ENCODE results near the gene CNN2. TPM values are rescaled to one million over a fixed set of nuclear protein-coding genes. Genes with fewer than 3 reads are reported as not detected.

Gene CNN2
- total and polyA plus RNA-seq, 2 of the 4 experiments (the other 2 are of a cell fraction) = 272 to 395 TPM

DNA sequence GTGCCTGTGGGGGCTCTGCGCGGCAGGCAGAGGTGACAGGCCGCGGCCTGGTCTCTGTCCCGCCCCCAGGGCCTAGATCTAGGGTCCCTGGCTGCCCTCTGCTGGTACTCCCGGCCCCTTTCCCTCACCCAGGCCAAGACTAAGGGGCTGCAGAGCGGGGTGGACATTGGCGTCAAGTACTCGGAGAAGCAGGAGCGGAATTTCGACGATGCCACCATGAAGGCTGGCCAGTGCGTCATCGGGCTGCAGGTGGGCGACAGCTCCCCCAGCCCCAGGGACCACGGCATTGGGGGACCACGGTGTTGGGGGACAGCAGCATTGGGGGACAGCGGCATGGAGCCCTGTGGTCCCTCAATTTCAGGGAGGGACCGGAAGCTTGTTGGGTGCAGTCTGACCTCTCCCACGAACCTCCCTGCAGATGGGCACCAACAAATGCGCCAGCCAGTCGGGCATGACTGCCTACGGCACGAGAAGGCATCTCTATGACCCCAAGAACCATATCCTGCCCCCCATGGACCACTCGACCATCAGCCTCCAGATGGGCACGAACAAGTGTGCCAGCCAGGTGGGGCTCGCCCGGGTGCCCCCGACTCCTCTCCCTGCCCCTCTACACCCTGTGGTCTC is 9.7 kb downstream of the CNN2 start:
- H4K20me1 ChIP-seq (ENCODE audit: insufficient read depth, low read length) = peaks cover 73% of the 10 kb centered on the region
- CTCF ChIA-PET = no interaction called here

More for the DNA sequence above, 9.7 kb downstream of the CNN2 start:
- Histone ChIP-seq H3K9me1 (ENCODE audit: insufficient read depth, low read length) (no peaks in the 10 kb centered on the region), H3K4me2 (ENCODE audit: low read depth, low read length) (no peak overlapping the region), H4K91ac (ENCODE audit: insufficient read depth, low read depth, low read length) (no peak overlapping the region), H3K18ac (ENCODE audit: low read depth, low read length) (no peak overlapping the region), H3K4ac (ENCODE audit: low read depth, low read length) (no peak overlapping the region), H2AFZ (replicated peaks; ENCODE audit: low read length, poor library complexity) (no peak overlapping the region), H3K79me1 (ENCODE audit: low read depth in 1 of 2, low read length in 2 of 2) (peaks cover 11 to 43% of the 10 kb centered on the region in 2 experiments; a peak in 3 of 4 replicates), H2AK9ac (replicated peaks; ENCODE audit: low read depth, low read length, poor library complexity) (no peak overlapping the region), H3K36me3 (ENCODE audit: control insufficient read depth, insufficient read depth, low read length) (peaks cover 52% of the 10 kb centered on the region), H3K27me3 (ENCODE audit: control insufficient read depth, insufficient read depth, low read length) (no peaks in the 10 kb centered on the region), H3K23ac (ENCODE audit: low read depth, low read length) (no peak overlapping the region), H4K8ac (ENCODE audit: low read depth in 2 of 2, low read length in 2 of 2) (no peak overlapping the region), H2AK5ac (ENCODE audit: low read depth, low read length) (no peak overlapping the region), H3K27ac (ENCODE audit: insufficient read depth, low read length) (no peak overlapping the region), H3K4me3 (ENCODE audit: insufficient read depth, low read depth, low read length) (no peak overlapping the region), H3K56ac (ENCODE audit: extremely low read depth, insufficient read depth, low read length) (no peak overlapping the region), H3K9me3 (ENCODE audit: control insufficient read depth, insufficient read depth, low read length) (no peaks in the 10 kb centered on the region), H2BK120ac (ENCODE audit: low read depth, low read length) (no peak overlapping the region), H2BK15ac (ENCODE audit: low read depth, low read length) (no peak overlapping the region), H2BK5ac (ENCODE audit: low read depth, low read length, poor library complexity, severe bottlenecking) (no peak overlapping the region), H2BK20ac (ENCODE audit: low read depth, low read length) (no peak overlapping the region), H3K9ac (ENCODE audit: low read depth, low read length) (no peak overlapping the region), H3K14ac (replicated peaks; ENCODE audit: low read depth, low read length) (no peak overlapping the region), H4K5ac (ENCODE audit: low read depth, low read length) (no peak overlapping the region), H3K4me1 (ENCODE audit: control insufficient read depth, insufficient read depth, low read length) (peaks cover 5% of the 10 kb centered on the region; the same call in 1 of the 2 replicates)
- WGBS, 2 experiments (ENCODE audit: extremely low coverage in 2 of 2, insufficient read length in 1 of 2) = 92% methylated on average over 17 of the region's 29 CpGs; no CpG with 5 or more reads in 1 of the 2 experiments
- dilution Hi-C loops (cut with HindIII; ENCODE audit: low sequenced_read_pairs, unreplicated experiment) (no loop called here), intact Hi-C loops (cut with micrococcal nuclease) (no loop called here), in situ Hi-C loops (cut with MboI; ENCODE audit: low sequenced_read_pairs) (no loop called here)
- ATAC-seq (ENCODE audit: low read depth) (no peak), DNase-seq (no peak)
- no TSS peak for BruUV-seq (replicated peaks)
- TF ChIP-seq, protein P1, sequence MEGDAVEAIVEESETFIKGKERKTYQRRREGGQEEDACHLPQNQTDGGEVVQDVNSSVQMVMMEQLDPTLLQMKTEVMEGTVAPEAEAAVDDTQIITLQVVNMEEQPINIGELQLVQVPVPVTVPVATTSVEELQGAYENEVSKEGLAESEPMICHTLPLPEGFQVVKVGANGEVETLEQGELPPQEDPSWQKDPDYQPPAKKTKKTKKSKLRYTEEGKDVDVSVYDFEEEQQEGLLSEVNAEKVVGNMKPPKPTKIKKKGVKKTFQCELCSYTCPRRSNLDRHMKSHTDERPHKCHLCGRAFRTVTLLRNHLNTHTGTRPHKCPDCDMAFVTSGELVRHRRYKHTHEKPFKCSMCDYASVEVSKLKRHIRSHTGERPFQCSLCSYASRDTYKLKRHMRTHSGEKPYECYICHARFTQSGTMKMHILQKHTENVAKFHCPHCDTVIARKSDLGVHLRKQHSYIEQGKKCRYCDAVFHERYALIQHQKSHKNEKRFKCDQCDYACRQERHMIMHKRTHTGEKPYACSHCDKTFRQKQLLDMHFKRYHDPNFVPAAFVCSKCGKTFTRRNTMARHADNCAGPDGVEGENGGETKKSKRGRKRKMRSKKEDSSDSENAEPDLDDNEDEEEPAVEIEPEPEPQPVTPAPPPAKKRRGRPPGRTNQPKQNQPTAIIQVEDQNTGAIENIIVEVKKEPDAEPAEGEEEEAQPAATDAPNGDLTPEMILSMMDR (conservative IDR thresholded peaks at IDR 0.05; ENCODE audit: low read depth, low read length) = 0 out of 2 replicates have a peak, but pooled peaks have one; percentile 12
- TF ChIP-seq POLR2A (IDR thresholded peaks at IDR 0.05; ENCODE audit: low read depth, low read length) (0 out of 2 replicates have a peak, but pooled peaks have one; percentile 11), MXI1 (IDR thresholded peaks at IDR 0.05; ENCODE audit: borderline replicate concordance, low read depth, low read length) (no peak), RCOR1 (IDR thresholded peaks at IDR 0.05; ENCODE audit: insufficient replicate concordance, low read length) (no peak)
- TF ChIP-seq, protein P2, sequence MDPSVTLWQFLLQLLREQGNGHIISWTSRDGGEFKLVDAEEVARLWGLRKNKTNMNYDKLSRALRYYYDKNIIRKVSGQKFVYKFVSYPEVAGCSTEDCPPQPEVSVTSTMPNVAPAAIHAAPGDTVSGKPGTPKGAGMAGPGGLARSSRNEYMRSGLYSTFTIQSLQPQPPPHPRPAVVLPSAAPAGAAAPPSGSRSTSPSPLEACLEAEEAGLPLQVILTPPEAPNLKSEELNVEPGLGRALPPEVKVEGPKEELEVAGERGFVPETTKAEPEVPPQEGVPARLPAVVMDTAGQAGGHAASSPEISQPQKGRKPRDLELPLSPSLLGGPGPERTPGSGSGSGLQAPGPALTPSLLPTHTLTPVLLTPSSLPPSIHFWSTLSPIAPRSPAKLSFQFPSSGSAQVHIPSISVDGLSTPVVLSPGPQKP (IDR thresholded peaks at IDR 0.05; ENCODE audit: borderline replicate concordance, low read depth, low read length) = no peak
- POLR2A ChIA-PET (ENCODE audit: unreplicated experiment) = no interaction called here
